Measurements from ENCODE around the gene SLIT3.
"Not testable (repeated sequence)": the region's sequence is repeated elsewhere in the genome, so short reads cannot be mapped to it uniquely, and the experiment has no call there.

The SLIT3 gene

GRCh38 chr5:169218176-169218575 lies 82.8 kb downstream of the SLIT3 start:
- H3K4me1 ChIP-seq (ENCODE audit: control insufficient read depth in 1 of 2, insufficient read depth in 2 of 2, low read length in 2 of 2): no peaks in the 10 kb centered on the region
- H3K9me3 ChIP-seq (ENCODE audit: control insufficient read depth in 1 of 2, low read length in 2 of 2): no peaks in the 10 kb centered on the region
- H3K27ac ChIP-seq (ENCODE audit: low read length): no peak overlapping the region
- no peak overlapping the region for H3K4me3 ChIP-seq (ENCODE audit: low read depth in 1 of 2, low read length in 2 of 2)
- H3K27me3 ChIP-seq (ENCODE audit: low read depth, low read length): no peaks in the 10 kb centered on the region
- H3K36me3 ChIP-seq (ENCODE audit: control insufficient read depth in 1 of 2, insufficient read depth in 2 of 2, low read length in 2 of 2): no peaks in the 10 kb centered on the region

GRCh38 chr5:169216866-169217265 lies 84.1 kb downstream of the SLIT3 start:
- H3K9me3 ChIP-seq (ENCODE audit: control insufficient read depth in 1 of 2, low read length in 2 of 2): no peaks in the 10 kb centered on the region
- H3K27me3 ChIP-seq (ENCODE audit: low read depth, low read length): no peaks in the 10 kb centered on the region
- H3K27ac ChIP-seq (ENCODE audit: low read length): no peak overlapping the region
- no peak overlapping the region for H3K4me3 ChIP-seq (ENCODE audit: low read depth in 1 of 2, low read length in 2 of 2)
- no peaks in the 10 kb centered on the region for H3K36me3 ChIP-seq (ENCODE audit: control insufficient read depth in 1 of 2, insufficient read depth in 2 of 2, low read length in 2 of 2)
- H3K4me1 ChIP-seq (ENCODE audit: control insufficient read depth in 1 of 2, insufficient read depth in 2 of 2, low read length in 2 of 2): no peaks in the 10 kb centered on the region

GRCh38 chr5:169213479-169213878 lies 87.5 kb downstream of the SLIT3 start:
- H3K4me3 ChIP-seq (ENCODE audit: low read depth in 1 of 2, low read length in 2 of 2): no peak overlapping the region
- no peaks in the 10 kb centered on the region for H3K4me1 ChIP-seq (ENCODE audit: control insufficient read depth in 1 of 2, insufficient read depth in 2 of 2, low read length in 2 of 2)
- H3K9me3 ChIP-seq (ENCODE audit: control insufficient read depth in 1 of 2, low read length in 2 of 2): no peaks in the 10 kb centered on the region
- H3K27me3 ChIP-seq (ENCODE audit: low read depth, low read length): no peaks in the 10 kb centered on the region
- H3K36me3 ChIP-seq (ENCODE audit: control insufficient read depth in 1 of 2, insufficient read depth in 2 of 2, low read length in 2 of 2): no peaks in the 10 kb centered on the region
- no peak overlapping the region for H3K27ac ChIP-seq (ENCODE audit: low read length)

GRCh38 chr5:169211761-169212160 lies 89.2 kb downstream of the SLIT3 start:
- H3K27me3 ChIP-seq (ENCODE audit: low read depth, low read length); H3K9me3 ChIP-seq (ENCODE audit: control insufficient read depth in 1 of 2, low read length in 2 of 2); H3K36me3 ChIP-seq (ENCODE audit: control insufficient read depth in 1 of 2, insufficient read depth in 2 of 2, low read length in 2 of 2); H3K4me3 ChIP-seq (ENCODE audit: low read depth in 1 of 2, low read length in 2 of 2); H3K4me1 ChIP-seq (ENCODE audit: control insufficient read depth in 1 of 2, insufficient read depth in 2 of 2, low read length in 2 of 2); H3K27ac ChIP-seq (ENCODE audit: low read length): not testable (repeated sequence)

- H3K36me3 ChIP-seq (ENCODE audit: control insufficient read depth in 1 of 2, insufficient read depth in 2 of 2, low read length in 2 of 2): no peaks in the 10 kb centered on the region
- peaks cover 0 to 5% of the 10 kb centered on the region in 2 donors for H3K9me3 ChIP-seq (ENCODE audit: control insufficient read depth in 1 of 2, low read length in 2 of 2)
- no peaks in the 10 kb centered on the region for H3K27me3 ChIP-seq (ENCODE audit: low read depth, low read length)
- no peaks in the 10 kb centered on the region for H3K4me1 ChIP-seq (ENCODE audit: control insufficient read depth in 1 of 2, insufficient read depth in 2 of 2, low read length in 2 of 2)
- H3K27ac ChIP-seq (ENCODE audit: low read length): no peak overlapping the region
- H3K4me3 ChIP-seq (ENCODE audit: low read depth in 1 of 2, low read length in 2 of 2): no peak overlapping the region
Observed at GRCh38 chr5:169204788-169205400, 96.0 kb downstream of the SLIT3 start.

GRCh38 chr5:169202969-169203368 lies 98.0 kb downstream of the SLIT3 start:
- peaks cover 0 to 5% of the 10 kb centered on the region in 2 donors for H3K9me3 ChIP-seq (ENCODE audit: control insufficient read depth in 1 of 2, low read length in 2 of 2)
- H3K4me1 ChIP-seq (ENCODE audit: control insufficient read depth in 1 of 2, insufficient read depth in 2 of 2, low read length in 2 of 2): no peaks in the 10 kb centered on the region
- H3K27ac ChIP-seq (ENCODE audit: low read length): no peak overlapping the region
- no peak overlapping the region for H3K4me3 ChIP-seq (ENCODE audit: low read depth in 1 of 2, low read length in 2 of 2)
- H3K36me3 ChIP-seq (ENCODE audit: control insufficient read depth in 1 of 2, insufficient read depth in 2 of 2, low read length in 2 of 2): no peaks in the 10 kb centered on the region
- H3K27me3 ChIP-seq (ENCODE audit: low read depth, low read length): no peaks in the 10 kb centered on the region

GRCh38 chr5:169201597-169201996 lies 99.3 kb downstream of the SLIT3 start:
- H3K27ac ChIP-seq (ENCODE audit: low read length): no peak overlapping the region
- no peaks in the 10 kb centered on the region for H3K36me3 ChIP-seq (ENCODE audit: control insufficient read depth in 1 of 2, insufficient read depth in 2 of 2, low read length in 2 of 2)
- no peaks in the 10 kb centered on the region for H3K27me3 ChIP-seq (ENCODE audit: low read depth, low read length)
- H3K9me3 ChIP-seq (ENCODE audit: control insufficient read depth in 1 of 2, low read length in 2 of 2): peaks cover 0 to 5% of the 10 kb centered on the region in 2 donors
- H3K4me3 ChIP-seq (ENCODE audit: low read depth in 1 of 2, low read length in 2 of 2): no peak overlapping the region
- H3K4me1 ChIP-seq (ENCODE audit: control insufficient read depth in 1 of 2, insufficient read depth in 2 of 2, low read length in 2 of 2): no peaks in the 10 kb centered on the region

- H3K27me3 ChIP-seq (ENCODE audit: low read depth, low read length): no peaks in the 10 kb centered on the region
- H3K4me3 ChIP-seq (ENCODE audit: low read depth in 1 of 2, low read length in 2 of 2): no peak overlapping the region
- H3K4me1 ChIP-seq (ENCODE audit: control insufficient read depth in 1 of 2, insufficient read depth in 2 of 2, low read length in 2 of 2): no peaks in the 10 kb centered on the region
- H3K36me3 ChIP-seq (ENCODE audit: control insufficient read depth in 1 of 2, insufficient read depth in 2 of 2, low read length in 2 of 2): no peaks in the 10 kb centered on the region
- H3K9me3 ChIP-seq (ENCODE audit: control insufficient read depth in 1 of 2, low read length in 2 of 2): peaks cover 0 to 5% of the 10 kb centered on the region in 2 donors
- H3K27ac ChIP-seq (ENCODE audit: low read length): no peak overlapping the region
Observed at GRCh38 chr5:169200125-169200778, 100.7 kb downstream of the SLIT3 start.

- no peaks in the 10 kb centered on the region for H3K27me3 ChIP-seq (ENCODE audit: low read depth, low read length)
- peaks cover 0 to 4% of the 10 kb centered on the region in 2 donors for H3K36me3 ChIP-seq (ENCODE audit: control insufficient read depth in 1 of 2, insufficient read depth in 2 of 2, low read length in 2 of 2)
- H3K4me1 ChIP-seq (ENCODE audit: control insufficient read depth in 1 of 2, insufficient read depth in 2 of 2, low read length in 2 of 2): no peaks in the 10 kb centered on the region
- H3K4me3 ChIP-seq (ENCODE audit: low read depth in 1 of 2, low read length in 2 of 2): no peak overlapping the region
- peaks cover 0 to 5% of the 10 kb centered on the region in 2 donors for H3K9me3 ChIP-seq (ENCODE audit: control insufficient read depth in 1 of 2, low read length in 2 of 2)
- no peak overlapping the region for H3K27ac ChIP-seq (ENCODE audit: low read length)
Observed at GRCh38 chr5:169197343-169197742, 103.6 kb downstream of the SLIT3 start.

- Histone ChIP-seq H3K36me3 (ENCODE audit: control insufficient read depth in 1 of 2, insufficient read depth in 2 of 2, low read length in 2 of 2) (peaks cover 0 to 4% of the 10 kb centered on the region in 2 donors), H3K9me3 (ENCODE audit: control insufficient read depth in 1 of 2, low read length in 2 of 2) (no peaks in the 10 kb centered on the region), H3K27ac (ENCODE audit: low read length) (no peak overlapping the region), H3K27me3 (ENCODE audit: low read depth, low read length) (no peaks in the 10 kb centered on the region), H3K4me1 (ENCODE audit: control insufficient read depth in 1 of 2, insufficient read depth in 2 of 2, low read length in 2 of 2) (peaks cover 0 to 2% of the 10 kb centered on the region in 2 donors), H3K4me3 (ENCODE audit: low read depth in 1 of 2, low read length in 2 of 2) (no peak overlapping the region)
Observed at GRCh38 chr5:169196059-169196458, 104.9 kb downstream of the SLIT3 start.

GRCh38 chr5:169195601-169196000 lies 105.3 kb downstream of the SLIT3 start:
- H3K27ac ChIP-seq (ENCODE audit: low read length): no peak overlapping the region
- H3K4me3 ChIP-seq (ENCODE audit: low read depth in 1 of 2, low read length in 2 of 2): no peak overlapping the region
- no peaks in the 10 kb centered on the region for H3K9me3 ChIP-seq (ENCODE audit: control insufficient read depth in 1 of 2, low read length in 2 of 2)
- H3K4me1 ChIP-seq (ENCODE audit: control insufficient read depth in 1 of 2, insufficient read depth in 2 of 2, low read length in 2 of 2): peaks cover 0 to 3% of the 10 kb centered on the region in 2 donors
- peaks cover 0 to 4% of the 10 kb centered on the region in 2 donors for H3K36me3 ChIP-seq (ENCODE audit: control insufficient read depth in 1 of 2, insufficient read depth in 2 of 2, low read length in 2 of 2)
- H3K27me3 ChIP-seq (ENCODE audit: low read depth, low read length): no peaks in the 10 kb centered on the region

GRCh38 chr5:169192536-169192935 lies 108.4 kb downstream of the SLIT3 start:
- Histone ChIP-seq H3K27me3 (ENCODE audit: low read depth, low read length) (no peaks in the 10 kb centered on the region), H3K36me3 (ENCODE audit: control insufficient read depth in 1 of 2, insufficient read depth in 2 of 2, low read length in 2 of 2) (peaks cover 0 to 4% of the 10 kb centered on the region in 2 donors), H3K27ac (ENCODE audit: low read length) (no peak overlapping the region), H3K4me3 (ENCODE audit: low read depth in 1 of 2, low read length in 2 of 2) (no peak overlapping the region), H3K9me3 (ENCODE audit: control insufficient read depth in 1 of 2, low read length in 2 of 2) (no peaks in the 10 kb centered on the region), H3K4me1 (ENCODE audit: control insufficient read depth in 1 of 2, insufficient read depth in 2 of 2, low read length in 2 of 2) (peaks cover 0 to 3% of the 10 kb centered on the region in 2 donors)
